H9 (cell line): Measurements from ENCODE around the gene RPL29. TPM values are rescaled to one million over a fixed set of nuclear protein-coding genes. Genes with fewer than 3 reads are reported as not detected.

Source experiments
- DNase-seq: peaks from one replicate; pipeline ENCODE4 v3.0.0-alpha.2; 2017
- H2AFZ ChIP-seq: one replicate; pipeline ENCODE4 v1.6.1; 2013; ENCODE audit warnings: mild to moderate bottlenecking, low read length, control low read depth, moderate library complexity
- H2AK5ac ChIP-seq: 2 replicates; pipeline ENCODE4 v1.6.1; 2013; ENCODE audit warnings: low read length, control low read depth, mixed read lengths; ENCODE audit not compliant: insufficient read length
- H2BK120ac ChIP-seq: one replicate; pipeline ENCODE4 v1.6.1; 2013; ENCODE audit warnings: low read depth, mild to moderate bottlenecking, low read length, control low read depth, inconsistent platforms; ENCODE audit not compliant: poor library complexity, severe bottlenecking
- H2BK12ac ChIP-seq: 2 replicates; pipeline ENCODE4 v1.6.1; 2013; ENCODE audit warnings: low read length, control low read depth, mixed read lengths, low read depth; ENCODE audit not compliant: insufficient read length
- H2BK15ac ChIP-seq: 2 replicates; pipeline ENCODE4 v1.6.1; 2013; ENCODE audit warnings: low read depth, low read length, control low read depth
- H2BK20ac ChIP-seq: one replicate; pipeline ENCODE4 v1.6.1; 2013; ENCODE audit warnings: low read depth, mild to moderate bottlenecking, low read length, control low read depth, inconsistent platforms; ENCODE audit not compliant: poor library complexity, severe bottlenecking
- H2BK5ac ChIP-seq: 2 replicates; pipeline ENCODE4 v1.6.1; 2013; ENCODE audit warnings: low read length, control low read depth, mixed read lengths; ENCODE audit not compliant: insufficient read length
- H3K14ac ChIP-seq: 2 replicates; pipeline ENCODE4 v1.6.1; 2013; ENCODE audit warnings: low read length, control low read depth; ENCODE audit not compliant: insufficient read depth
- H3K18ac ChIP-seq: 2 replicates; pipeline ENCODE4 v1.6.1; 2013; ENCODE audit warnings: low read depth, mild to moderate bottlenecking, mixed read lengths, low read length, control low read depth; ENCODE audit not compliant: insufficient read length
- H3K23ac ChIP-seq: 2 replicates; pipeline ENCODE4 v1.6.1; 2013; ENCODE audit warnings: low read length, control low read depth, mixed read lengths, low read depth; ENCODE audit not compliant: insufficient read length
- H3K23me2 ChIP-seq: 2 replicates; pipeline ENCODE4 v1.6.1; 2013; ENCODE audit warnings: low read depth, mild to moderate bottlenecking, mixed read lengths, low read length, control low read depth; ENCODE audit not compliant: insufficient read length, poor library complexity, severe bottlenecking
- H3K27ac ChIP-seq: 2 replicates; pipeline ENCODE4 v1.5.1; 2013; ENCODE audit warnings: low read length, control low read depth, mixed read lengths, low read depth; ENCODE audit not compliant: insufficient read length
- H3K27me3 ChIP-seq: 2 replicates; pipeline ENCODE4 v1.6.1; 2013; ENCODE audit warnings: low read length, control low read depth, inconsistent platforms; ENCODE audit not compliant: insufficient read depth
- H3K4ac ChIP-seq: 2 replicates; pipeline ENCODE4 v1.6.1; 2013; ENCODE audit warnings: low read depth, mild to moderate bottlenecking, control low read depth, inconsistent platforms, low read length, moderate library complexity
- H3K4me1 ChIP-seq: 2 replicates; pipeline ENCODE4 v1.6.1; 2013; ENCODE audit warnings: low read length, control low read depth, inconsistent platforms; ENCODE audit not compliant: insufficient read depth
- H3K4me2 ChIP-seq: 2 replicates; pipeline ENCODE4 v1.6.1; 2013; ENCODE audit warnings: low read length, control low read depth, mixed read lengths; ENCODE audit not compliant: insufficient read length, insufficient read depth
- H3K56ac ChIP-seq: 2 replicates; pipeline ENCODE4 v1.6.1; 2013; ENCODE audit warnings: low read depth, mild to moderate bottlenecking, mixed read lengths, low read length, control low read depth; ENCODE audit not compliant: insufficient read length
- H3K79me1 ChIP-seq: 2 replicates; pipeline ENCODE4 v1.6.1; 2013; ENCODE audit warnings: low read depth, mild to moderate bottlenecking, moderate library complexity, low read length, control low read depth, inconsistent platforms; ENCODE audit not compliant: insufficient read depth, poor library complexity, severe bottlenecking
- H3K79me2 ChIP-seq: 2 replicates; pipeline ENCODE4 v1.6.1; 2013; ENCODE audit warnings: low read length, control low read depth, inconsistent platforms; ENCODE audit not compliant: insufficient read depth
- H3K9ac ChIP-seq: 2 replicates; pipeline ENCODE4 v1.6.1; 2013; ENCODE audit warnings: low read length, control low read depth, mixed read lengths; ENCODE audit not compliant: insufficient read length; ENCODE audit errors: extremely low read depth
- H3K9me3 ChIP-seq: one replicate; pipeline ENCODE4 v1.6.1; 2013; ENCODE audit warnings: low read depth, low read length, inconsistent platforms; ENCODE audit not compliant: control insufficient read depth
- H3T11ph ChIP-seq: one replicate; pipeline ENCODE4 v1.6.1; 2013; ENCODE audit warnings: mild to moderate bottlenecking, low read length, control low read depth, inconsistent platforms
- H4K20me1 ChIP-seq: one replicate; pipeline ENCODE4 v1.6.1; 2013; ENCODE audit not compliant: control insufficient read depth, insufficient read length, insufficient read depth
- H4K5ac ChIP-seq: 2 replicates; pipeline ENCODE4 v1.6.1; 2013; ENCODE audit warnings: low read depth, mild to moderate bottlenecking, mixed read lengths, low read length, control low read depth; ENCODE audit not compliant: insufficient read length
- H4K8ac ChIP-seq: replicated peaks from 2 replicates; pipeline ENCODE4 v1.6.1; 2013; ENCODE audit warnings: low read length, control low read depth, mixed read lengths, low read depth; ENCODE audit not compliant: insufficient read length
- H4K91ac ChIP-seq: 2 replicates; pipeline ENCODE4 v1.6.1; 2013; ENCODE audit warnings: low read depth, mild to moderate bottlenecking, moderate library complexity, mixed read lengths, low read length, control low read depth; ENCODE audit not compliant: insufficient read length
- H3K27ac Mint-ChIP-seq, 3 experiments: 2 replicates in 2 of 3; 3 replicates in 1 of 3; pipeline ENCODE4 v1.8.0; 2020 to 2021; ENCODE audit warnings: mixed read lengths in 3 of 3, mild to moderate bottlenecking in 1 of 3, moderate library complexity in 1 of 3
- H3K27me3 Mint-ChIP-seq: 2 replicates; pipeline ENCODE4 v1.8.0; 2021; ENCODE audit warnings: low read depth, mild to moderate bottlenecking, moderate library complexity, mixed read lengths
- H3K36me3 Mint-ChIP-seq, 3 experiments: 2 replicates in 2 of 3; 3 replicates in 1 of 3; pipeline ENCODE4 v1.8.0; 2020 to 2021; ENCODE audit warnings: low read depth in 3 of 3, mixed read lengths in 3 of 3; ENCODE audit not compliant: insufficient read depth in 1 of 3
- H3K4me1 Mint-ChIP-seq, 2 experiments: 2 replicates each; pipeline ENCODE4 v1.8.0; 2020; ENCODE audit warnings: mixed read lengths in 2 of 2
- H3K4me3 Mint-ChIP-seq, 2 experiments: 2 replicates in 1 of 2; 3 replicates in 1 of 2; pipeline ENCODE4 v1.8.0; 2020 to 2021; ENCODE audit warnings: mild to moderate bottlenecking in 2 of 2, mixed read lengths in 2 of 2, moderate library complexity in 1 of 2
- H3K9me3 Mint-ChIP-seq, 2 experiments: 2 replicates in 1 of 2; 3 replicates in 1 of 2; pipeline ENCODE4 v1.8.0; 2020; ENCODE audit warnings: mild to moderate bottlenecking in 2 of 2, mixed read lengths in 2 of 2, moderate library complexity in 1 of 2
- WGBS: extraction: QIAGEN DNeasy Blood & Tissue Kit; methylation state at CpG from one replicate; pipeline ENCODE4 v1.1.7; 2013; ENCODE audit warnings: missing lambda C conversion rate, low lambda C conversion rate, mixed read lengths; ENCODE audit not compliant: insufficient read length; ENCODE audit errors: extremely low coverage; 5-methylcytosine and 5-hydroxymethylcytosine counted together
- total RNA-seq: library from RNA; stranded (reverse); gene quantifications from 2 replicates; pipeline ENCODE4 v1.2.1, GENCODE V29; 2021
- TF ChIP-seq, protein P1 (sequence below): fragments of 200-600 bp; sonication (generic); conservative IDR thresholded peaks from 3 replicates; pipeline ENCODE4 v1.8.0; 2021; ENCODE audit warnings: antibody characterized with exemption, mild to moderate bottlenecking

The RPL29 gene
- total RNA-seq, 1 experiment from 2014 or later = 1,592 TPM

DNA sequence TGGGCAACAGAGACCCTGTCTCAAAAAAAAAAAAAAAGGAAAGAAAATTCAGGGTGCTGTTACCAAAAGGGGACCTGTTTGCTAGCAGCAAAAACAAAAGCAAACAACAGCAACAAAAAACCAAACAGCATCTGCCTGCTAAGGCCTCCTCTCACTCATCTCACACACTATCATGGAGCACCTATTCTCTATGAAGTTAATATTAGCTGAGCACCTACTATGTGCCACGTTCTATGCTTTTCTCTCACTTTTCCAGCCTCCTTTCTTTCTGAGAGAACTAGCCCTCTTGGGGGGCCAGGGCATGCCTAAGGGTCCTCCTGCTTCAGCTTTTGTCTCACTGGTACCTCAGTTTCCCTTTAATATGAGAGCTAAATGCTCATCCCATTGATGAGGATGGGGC, 41.0 kb downstream of the RPL29 start:
- Histone ChIP-seq H3K79me1 (no peaks in the 10 kb centered on the region), H3K27me3 (peaks cover 21% of the 10 kb centered on the region), H4K91ac (no peak overlapping the region), H2BK5ac (no peak overlapping the region), H4K8ac (no peak overlapping the region), H2AFZ (no peak overlapping the region), H3K18ac (no peak overlapping the region), H3K9ac (no peak overlapping the region), H3K4ac (no peak overlapping the region), H3K79me2 (no peaks in the 10 kb centered on the region), H2BK15ac (no peak overlapping the region), H3K23ac (no peak overlapping the region), H4K5ac (no peak overlapping the region), H3K23me2 (no peaks in the 10 kb centered on the region), H3K9me3 (no peaks in the 10 kb centered on the region), H2BK12ac (no peak overlapping the region), H3K4me2 (no peak overlapping the region), H4K20me1 (no peaks in the 10 kb centered on the region), H2AK5ac (no peak overlapping the region), H3K4me1 (no peaks in the 10 kb centered on the region), H3K27ac (no peak overlapping the region), H3K14ac (no peak overlapping the region), H2BK20ac (no peak overlapping the region), H3T11ph (no peak overlapping the region), H2BK120ac (no peak overlapping the region), H3K56ac (no peak overlapping the region)
- H3K27me3 Mint-ChIP-seq = peaks cover 76% of the 10 kb centered on the region
- WGBS = no CpG with 5 or more reads among the region's 1 CpG
- TF ChIP-seq, protein P1, sequence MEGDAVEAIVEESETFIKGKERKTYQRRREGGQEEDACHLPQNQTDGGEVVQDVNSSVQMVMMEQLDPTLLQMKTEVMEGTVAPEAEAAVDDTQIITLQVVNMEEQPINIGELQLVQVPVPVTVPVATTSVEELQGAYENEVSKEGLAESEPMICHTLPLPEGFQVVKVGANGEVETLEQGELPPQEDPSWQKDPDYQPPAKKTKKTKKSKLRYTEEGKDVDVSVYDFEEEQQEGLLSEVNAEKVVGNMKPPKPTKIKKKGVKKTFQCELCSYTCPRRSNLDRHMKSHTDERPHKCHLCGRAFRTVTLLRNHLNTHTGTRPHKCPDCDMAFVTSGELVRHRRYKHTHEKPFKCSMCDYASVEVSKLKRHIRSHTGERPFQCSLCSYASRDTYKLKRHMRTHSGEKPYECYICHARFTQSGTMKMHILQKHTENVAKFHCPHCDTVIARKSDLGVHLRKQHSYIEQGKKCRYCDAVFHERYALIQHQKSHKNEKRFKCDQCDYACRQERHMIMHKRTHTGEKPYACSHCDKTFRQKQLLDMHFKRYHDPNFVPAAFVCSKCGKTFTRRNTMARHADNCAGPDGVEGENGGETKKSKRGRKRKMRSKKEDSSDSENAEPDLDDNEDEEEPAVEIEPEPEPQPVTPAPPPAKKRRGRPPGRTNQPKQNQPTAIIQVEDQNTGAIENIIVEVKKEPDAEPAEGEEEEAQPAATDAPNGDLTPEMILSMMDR = no peak
- no peak for DNase-seq
- no peaks in the 10 kb centered on the region for H3K9me3 Mint-ChIP-seq
- no peak overlapping the region for H3K27ac Mint-ChIP-seq
- peaks cover 0 to 5% of the 10 kb centered on the region in 2 experiments; a peak in 3 of 4 replicates for H3K4me1 Mint-ChIP-seq
- H3K4me3 Mint-ChIP-seq = no peak overlapping the region
- no peaks in the 10 kb centered on the region for H3K36me3 Mint-ChIP-seq
